GM19193 (cell line): ENCODE data around the gene PGM2.

Experiments used
- POLR2A ChIP-seq: IDR thresholded peaks from 4 replicates; pipeline ENCODE4 v1.6.1; 2011; ENCODE audit not compliant: insufficient read depth, insufficient read length; ENCODE audit errors: extremely low read depth

PGM2 gene

DNA sequence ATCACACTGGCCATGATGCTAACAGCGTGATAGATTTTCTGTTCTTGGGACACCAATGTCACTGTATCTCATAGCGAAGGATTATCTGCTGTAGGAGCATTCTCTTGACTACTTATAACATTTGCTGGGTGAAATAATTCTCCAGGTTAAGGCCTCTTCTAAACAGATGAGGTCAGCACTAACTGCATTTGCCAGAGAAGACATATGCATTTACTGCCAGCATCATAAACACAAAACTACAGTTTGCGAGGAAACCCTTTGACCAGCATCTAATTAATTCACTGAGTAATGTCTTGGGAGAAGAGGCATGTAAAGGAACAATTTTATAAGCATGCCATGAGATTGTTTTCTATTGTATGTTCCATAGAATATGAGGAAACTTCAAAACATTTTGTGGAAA is 78.3 kb downstream of the PGM2 start:
- TF ChIP-seq POLR2A, result no peak

DNA sequence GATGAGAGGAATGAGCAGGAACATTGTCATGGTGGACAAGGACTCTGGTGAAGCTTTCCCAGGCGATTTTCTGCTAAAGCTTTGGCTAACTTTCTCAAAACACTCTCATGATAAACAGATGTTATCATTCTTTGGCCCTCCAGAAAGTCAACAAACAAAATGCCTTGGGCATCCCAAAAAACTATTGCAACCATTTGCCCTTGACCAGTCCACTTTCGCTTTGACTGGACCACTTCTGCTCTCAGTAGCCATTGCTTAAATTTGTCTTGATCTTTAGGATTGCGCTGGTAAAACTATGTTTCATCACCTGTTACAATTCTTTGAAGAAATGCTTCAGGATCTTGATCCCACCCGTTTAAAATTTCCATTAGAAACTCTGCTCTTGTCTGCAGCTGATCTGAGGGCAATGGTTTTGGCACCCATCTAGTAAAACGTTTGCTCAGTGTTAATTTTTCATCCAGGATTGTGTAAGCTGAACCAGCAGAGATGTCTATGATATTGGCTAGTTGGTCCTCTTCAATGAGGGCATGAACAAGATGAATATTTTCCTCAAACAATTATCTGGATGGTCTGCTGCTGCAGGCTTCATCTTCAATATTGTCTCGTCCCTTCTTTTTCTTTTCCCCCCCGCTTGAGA is 79.2 kb downstream of the PGM2 start:
- no peak for TF ChIP-seq POLR2A

DNA sequence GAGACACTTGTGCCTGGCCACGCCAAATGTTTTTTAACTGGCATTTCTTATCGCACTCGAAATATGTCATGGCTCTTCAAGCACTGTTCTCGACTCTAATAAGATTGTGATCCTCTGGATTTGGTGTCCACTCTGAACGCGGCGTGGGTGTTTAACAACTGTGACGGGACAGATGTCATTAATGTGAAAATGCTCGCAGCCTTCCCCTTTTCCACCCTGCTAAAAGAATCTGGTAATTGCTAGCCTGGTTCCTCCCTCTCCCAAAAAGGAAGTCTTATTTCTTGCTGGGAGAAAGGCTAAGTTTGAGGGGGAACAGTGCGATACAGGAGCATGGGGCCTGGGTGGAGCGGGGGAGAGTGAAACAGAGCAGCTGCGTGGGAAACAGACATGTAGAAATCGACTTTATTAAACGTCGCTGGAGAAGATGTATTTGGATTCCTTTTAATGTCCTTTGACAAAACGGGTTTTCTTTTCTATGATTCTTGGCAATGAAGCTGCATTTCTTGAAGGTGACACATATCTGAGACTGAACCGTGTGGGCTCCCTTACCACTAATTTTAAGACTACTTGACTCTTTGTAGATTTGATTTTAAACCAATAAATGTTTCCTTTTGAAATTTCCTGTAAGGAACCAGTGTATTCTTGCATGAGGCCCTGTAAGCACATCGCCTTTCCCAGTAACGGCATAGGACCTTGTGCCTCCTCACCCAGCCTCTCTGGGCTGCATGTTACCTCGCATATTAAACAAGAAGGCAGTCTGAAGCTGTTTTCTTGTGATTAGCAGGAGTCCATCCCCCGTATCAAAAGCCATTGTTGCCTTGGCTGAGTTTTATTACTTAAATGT is 82.2 kb downstream of the PGM2 start:
- TF ChIP-seq POLR2A, result no peak

DNA sequence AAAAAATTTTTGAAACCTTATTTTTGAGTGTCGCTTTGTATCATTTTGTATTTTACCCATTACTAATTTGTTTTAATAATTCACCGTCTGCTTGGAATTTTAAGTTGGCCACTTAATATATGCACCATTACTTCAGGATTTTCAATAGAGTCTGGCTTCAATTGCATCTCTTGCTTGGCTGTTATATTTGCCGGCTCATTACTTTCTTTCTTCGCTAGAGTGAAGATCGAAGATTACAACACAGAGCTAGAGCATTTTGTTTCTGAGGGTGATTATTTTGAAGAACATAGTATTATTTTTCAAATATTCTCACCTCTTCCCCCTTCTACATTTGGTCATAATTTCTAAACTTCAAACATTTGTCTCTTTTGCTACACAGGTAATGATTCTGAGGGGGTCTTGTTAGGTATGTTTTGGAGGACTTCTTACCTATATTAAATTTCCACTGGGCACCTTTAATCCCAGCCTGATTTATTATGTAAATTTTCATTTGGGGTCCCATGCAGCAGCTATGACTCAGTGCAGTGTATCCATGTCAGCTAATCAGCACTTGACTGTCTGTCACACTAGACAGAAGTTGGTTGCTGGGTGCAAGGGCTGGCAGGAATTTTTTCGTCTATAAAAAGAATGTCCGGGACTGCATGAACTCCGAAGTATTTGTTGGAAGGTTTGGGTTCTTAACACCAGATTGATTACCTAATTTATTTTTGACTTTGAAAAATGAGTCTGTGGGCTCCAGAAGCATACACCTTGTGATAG is 83.0 kb downstream of the PGM2 start:
- no peak for TF ChIP-seq POLR2A

DNA sequence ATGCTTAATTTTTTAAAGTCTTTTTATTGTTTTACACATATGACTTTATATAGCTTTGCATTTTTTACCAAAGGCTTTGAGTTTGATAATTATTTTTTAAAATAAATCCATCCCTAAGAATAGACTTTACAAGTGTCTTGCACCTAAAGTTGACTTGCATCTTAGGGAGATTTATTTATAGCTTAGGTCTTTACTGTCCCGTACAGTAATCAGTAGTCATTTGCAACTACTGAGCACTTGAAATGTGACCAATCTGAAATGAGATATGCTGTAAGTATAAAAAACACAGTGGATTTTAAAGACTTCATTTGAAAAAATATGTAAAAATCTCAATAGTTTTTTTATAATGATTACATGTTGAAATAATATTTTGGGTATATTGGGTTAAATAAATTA is 83.6 kb downstream of the PGM2 start:
- no peak for TF ChIP-seq POLR2A
